H1 (cell line): ENCODE data around the gene MYH9. TPM values are rescaled to one million over a fixed set of nuclear protein-coding genes. Genes with fewer than 3 reads are reported as not detected.
A peak's percentile ranks its signal among the peaks of the same experiment; 100 is the strongest.

Experiments
- CTCF ChIA-PET: fragments of 300-600 bp; sonication (Branson Sonifier 250); formaldehyde crosslinking; loops from one replicate; lab custom pipeline; 2021; ENCODE audit not compliant: partially characterized antibody; lab: Charles Lee
- POLR2A ChIA-PET: fragments of 300-600 bp; sonication (Branson Sonifier 250); formaldehyde crosslinking; loops from one replicate; lab custom pipeline; 2021; ENCODE audit warnings: inconsistent platforms; ENCODE audit not compliant: partially characterized antibody; lab: Charles Lee
- DNase-seq, 2 experiments: peaks; one replicate each; pipeline versions ENCODE4 v3.0.0 to v3.0.0-alpha.2; 2010 to 2022; ENCODE audit warnings: low spot score in 2 of 2, low read depth in 1 of 2, mixed read lengths in 1 of 2
- FAIRE-seq: peaks from 2 replicates; lab custom pipeline; 2011; peaks lifted over from hg19 to GRCh38; lab: Jason Lieb, UNC
- H2AFZ ChIP-seq: 2 replicates; pipeline ENCODE4 v1.8.1; 2012; ENCODE audit warnings: low read length, inconsistent platforms
- H2AK5ac ChIP-seq: 2 replicates; pipeline ENCODE4 v1.6.1; 2013; ENCODE audit warnings: low read depth, low read length
- H2BK120ac ChIP-seq: replicated peaks from 2 replicates; pipeline ENCODE3; 2013; ENCODE audit warnings: low read depth, low read length, inconsistent platforms
- H2BK12ac ChIP-seq: 2 replicates; pipeline ENCODE4 v1.6.1; 2013; ENCODE audit warnings: low read depth, low read length
- H2BK15ac ChIP-seq: 2 replicates; pipeline ENCODE4 v1.6.1; 2013; ENCODE audit warnings: low read length
- H2BK20ac ChIP-seq: 2 replicates; pipeline ENCODE4 v1.6.1; 2013; ENCODE audit warnings: low read length
- H2BK5ac ChIP-seq: 2 replicates; pipeline ENCODE4 v1.6.1; 2013; ENCODE audit warnings: low read depth, low read length
- H3K14ac ChIP-seq: 2 replicates; pipeline ENCODE4 v1.6.1; 2013; ENCODE audit warnings: inconsistent platforms; ENCODE audit not compliant: insufficient read length
- H3K18ac ChIP-seq: 2 replicates; pipeline ENCODE4 v1.6.1; 2013; ENCODE audit warnings: low read length; ENCODE audit errors: extremely low read depth
- H3K23ac ChIP-seq: 2 replicates; pipeline ENCODE4 v1.6.1; 2013; ENCODE audit warnings: inconsistent platforms; ENCODE audit not compliant: insufficient read length
- H3K23me2 ChIP-seq: 2 replicates; pipeline ENCODE4 v1.6.1; 2013; ENCODE audit warnings: low read depth, low read length
- H3K27ac ChIP-seq: 2 replicates; pipeline ENCODE4 v1.6.1; 2011; ENCODE audit warnings: low read depth, low read length, inconsistent platforms
- H3K27me3 ChIP-seq, 4 experiments: replicated peaks in 1 of 4; 1 replicate in 1 of 4; 2 replicates in 3 of 4; pipeline versions ENCODE4 v1.6.1 to v1.8.1; 2011 to 2013; ENCODE audit warnings: low read length in 3 of 4, mild to moderate bottlenecking in 3 of 4, inconsistent platforms in 2 of 4, mixed read lengths in 2 of 4, moderate library complexity in 1 of 4; ENCODE audit not compliant: control insufficient read depth in 3 of 4, insufficient read depth in 3 of 4; ENCODE audit errors: extremely low read depth in 1 of 4
- H3K36me3 ChIP-seq, 4 experiments: 2 replicates each; pipeline versions ENCODE4 v1.6.1 to v1.8.1; 2011 to 2013; ENCODE audit warnings: mild to moderate bottlenecking in 4 of 4, low read length in 3 of 4, moderate library complexity in 2 of 4, control low read depth in 1 of 4, inconsistent platforms in 1 of 4; ENCODE audit not compliant: insufficient read depth in 4 of 4, control insufficient read depth in 2 of 4
- H3K4ac ChIP-seq: replicated peaks from 2 replicates; pipeline ENCODE3; 2013; ENCODE audit warnings: low read length, low read depth, mixed read lengths, inconsistent platforms; ENCODE audit not compliant: insufficient read length
- H3K4me1 ChIP-seq, 4 experiments: replicated peaks in 1 of 4; 1 replicate in 1 of 4; 2 replicates in 3 of 4; pipeline versions ENCODE4 v1.6.1 to v1.8.1; 2011 to 2013; ENCODE audit warnings: low read length in 3 of 4, inconsistent platforms in 2 of 4, mixed read lengths in 1 of 4; ENCODE audit not compliant: insufficient read depth in 4 of 4, control insufficient read depth in 3 of 4
- H3K4me2 ChIP-seq, 2 experiments: 2 replicates each; pipeline versions ENCODE4 v1.6.1 to v1.8.1; 2011 to 2013; ENCODE audit warnings: low read depth in 2 of 2, low read length in 2 of 2, control low read depth in 1 of 2, inconsistent platforms in 1 of 2, mild to moderate bottlenecking in 1 of 2; ENCODE audit not compliant: insufficient read depth in 1 of 2
- H3K4me3 ChIP-seq, 4 experiments: fragments of 200-600, 300-600 bp in 1 of 4; sonication (generic), shearing (Covaris generic), sonication (Bioruptor Twin) in 1 of 4; 2 replicates each; pipeline versions ENCODE4 v1.5.1 to v1.8.1; 2011 to 2016; ENCODE audit warnings: low read length in 4 of 4, low read depth in 3 of 4, control low read depth in 2 of 4, inconsistent platforms in 2 of 4, mild to moderate bottlenecking in 2 of 4, mixed read lengths in 1 of 4, moderate library complexity in 1 of 4; ENCODE audit not compliant: insufficient read depth in 2 of 4; ENCODE audit errors: extremely low read depth in 1 of 4
- H3K56ac ChIP-seq: replicated peaks from 2 replicates; pipeline ENCODE3; 2013; ENCODE audit warnings: low read depth, mild to moderate bottlenecking, mixed read lengths, low read length, inconsistent platforms; ENCODE audit not compliant: insufficient read length
- H3K79me1 ChIP-seq: 2 replicates; pipeline ENCODE4 v1.6.1; 2013; ENCODE audit warnings: low read depth, low read length, control low read depth
- H3K79me2 ChIP-seq, 2 experiments: 2 replicates each; pipeline versions ENCODE4 v1.6.1 to v1.8.1; 2012 to 2013; ENCODE audit warnings: low read length in 2 of 2, mild to moderate bottlenecking in 2 of 2, inconsistent platforms in 1 of 2; ENCODE audit not compliant: insufficient read depth in 2 of 2, control insufficient read depth in 1 of 2
- H3K9ac ChIP-seq, 4 experiments: replicated peaks in 1 of 4; 1 replicate in 1 of 4; 2 replicates in 3 of 4; pipeline versions ENCODE4 v1.6.1 to v1.8.1; 2011 to 2013; ENCODE audit warnings: low read depth in 3 of 4, low read length in 3 of 4, control low read depth in 2 of 4, mild to moderate bottlenecking in 2 of 4, moderate library complexity in 2 of 4, inconsistent platforms in 1 of 4; ENCODE audit errors: extremely low read depth in 1 of 4
- H3K9me3 ChIP-seq, 2 experiments: 2 replicates each; pipeline versions ENCODE4 v1.6.1 to v1.8.1; 2012 to 2013; ENCODE audit warnings: mild to moderate bottlenecking in 2 of 2, moderate library complexity in 2 of 2, control low read depth in 1 of 2, inconsistent platforms in 1 of 2, low read depth in 1 of 2, low read length in 1 of 2, mixed read lengths in 1 of 2; ENCODE audit not compliant: insufficient read depth in 2 of 2
- H4K20me1 ChIP-seq, 2 experiments: replicated peaks in 1 of 2; 2 replicates each; pipeline versions ENCODE3 to v1.8.1; 2011 to 2013; ENCODE audit warnings: inconsistent platforms in 2 of 2, low read length in 2 of 2, mild to moderate bottlenecking in 1 of 2; ENCODE audit not compliant: insufficient read depth in 2 of 2, control insufficient read depth in 1 of 2
- H4K5ac ChIP-seq: 2 replicates; pipeline ENCODE4 v1.6.1; 2013; ENCODE audit warnings: low read length, low read depth, mixed read lengths, inconsistent platforms; ENCODE audit not compliant: insufficient read length
- H4K8ac ChIP-seq: 2 replicates; pipeline ENCODE4 v1.8.0; 2013; ENCODE audit warnings: mild to moderate bottlenecking, moderate library complexity, low read length, inconsistent platforms; ENCODE audit not compliant: insufficient read depth; ENCODE audit errors: extremely low read depth
- H4K91ac ChIP-seq: replicated peaks from 2 replicates; pipeline ENCODE3; 2013; ENCODE audit warnings: low read length, mixed read lengths, inconsistent platforms; ENCODE audit not compliant: insufficient read length
- KDM4A ChIP-seq: IDR thresholded peaks from one replicate; pipeline ENCODE4 v1.7.1; 2012; ENCODE audit warnings: low read depth, mild to moderate bottlenecking, moderate library complexity, low read length, inconsistent platforms; ENCODE audit not compliant: severe bottlenecking
- POLR2AphosphoS5 ChIP-seq: IDR thresholded peaks from 2 replicates; pipeline ENCODE4 v1.6.1; 2011; ENCODE audit warnings: low read depth, low read length
- RFX5 ChIP-seq: IDR thresholded peaks from 2 replicates; pipeline ENCODE4 v1.6.1; 2011; ENCODE audit warnings: low read depth, low read length, improper control_type of control experiment, borderline replicate concordance
- WGBS, 2 experiments: shearing (Covaris generic) in 1 of 2; methylation state at CpG; one replicate each; pipeline versions ENCODE4 v1.1.6 to v1.1.7; 2013 to 2015; ENCODE audit warnings: low lambda C conversion rate in 2 of 2, mixed read lengths in 2 of 2, inconsistent platforms in 1 of 2, low coverage in 1 of 2, missing lambda C conversion rate in 1 of 2; ENCODE audit not compliant: insufficient replicate concordance in 2 of 2, insufficient coverage in 1 of 2, insufficient read length in 1 of 2; ENCODE audit errors: extremely low coverage in 1 of 2, missing lambda C conversion rate in 1 of 2; 5-methylcytosine and 5-hydroxymethylcytosine counted together
- polyA plus RNA-seq, 7 experiments: library from polyadenylated mRNA; depleted of rRNA in 3 of 7; stranded (reverse) in 5 of 7; unstranded in 2 of 7; fragments of >200 nt in 5 of 7; fragments of 200-250 nt in 2 of 7; gene quantifications; 1 replicate in 5 of 7; 2 replicates in 1 of 7; 4 replicates in 1 of 7; pipeline versions ENCODE4 v1.2.1 to v1.2.3, GENCODE V29; 2011 to 2013; ENCODE audit warnings: missing spikeins in 2 of 7, mixed read lengths in 2 of 7
- total RNA-seq: library from RNA; stranded (reverse); fragmentation: NEBNext Ultra II Directional; extraction: Animal tissue kit (Norgen Biotek cat#: 25700); gene quantifications from 2 replicates; pipeline ENCODE4 v1.2.1, GENCODE V29; 2021

MYH9 gene
- total and polyA plus RNA-seq, 2 of the 8 experiments (the other 6 are each of a cell fraction or from before 2014, with no cell fraction given), result 24.9 to 322 TPM

- Histone ChIP-seq H2BK12ac (no peak overlapping the region), H3K9ac (no peak overlapping the region), H3K4me2 (no peak overlapping the region), H4K20me1 (peaks cover 3 to 11% of the 10 kb centered on the region in 2 experiments), H3K36me3 (peaks cover 45 to 86% (median 79%) of the 10 kb centered on the region in 4 experiments), H3K27ac (no peak overlapping the region), H2BK120ac (no peak overlapping the region), H2AK5ac (no peak overlapping the region), H4K91ac (no peak overlapping the region), H2BK15ac (no peak overlapping the region), H3K56ac (no peak overlapping the region), H3K23ac (no peak overlapping the region), H3K79me1 (0 out of 2 replicates have a peak, but pooled peaks cover 2% of the 10 kb centered on the region), H3K4me1 (no peaks in the 10 kb centered on the region), H2BK5ac (no peak overlapping the region), H3K27me3 (no peaks in the 10 kb centered on the region), H3K14ac (no peak overlapping the region), H3K23me2 (no peaks in the 10 kb centered on the region), H4K8ac (no peak overlapping the region), H4K5ac (no peak overlapping the region), H3K9me3 (no peaks in the 10 kb centered on the region), H3K18ac (no peak overlapping the region), H3K79me2 (no peaks in the 10 kb centered on the region), H2AFZ (no peak overlapping the region), H3K4me3 (no peak overlapping the region), H3K4ac (no peak overlapping the region), H2BK20ac (no peak overlapping the region)
- POLR2A ChIA-PET, result interaction anchor here (1.0 to 2.0 kb wide), 3 partner anchors 8 to 19 kb away, joined by 3 to 5 read pairs (median 4); no protein-coding TSS in a partner anchor
- FAIRE-seq (no peak), DNase-seq (no peak)
- CTCF ChIA-PET, result interaction anchor here (0.6 to 17.3 kb wide), 10 partner anchors 10 to 208 kb away, joined by 3 to 159 read pairs (median 22); no protein-coding TSS in a partner anchor
- WGBS, 2 experiments, result 94% methylated on average over 9 of the region's 9 CpGs; no CpG with 5 or more reads in 1 of the 2 experiments
- TF ChIP-seq POLR2AphosphoS5 (0 out of 2 replicates have a peak, but pooled peaks have one; percentile 21), KDM4A (no peak), RFX5 (no peak)
Measured at GRCh38 chr22:36303115-36303467, 84.7 kb downstream of the MYH9 start.
